ENCODE measurements around the gene IDH1.

IDH1 gene

GRCh38 chr2:208254871-208255556 lies at the start of gene IDH1:
IDH1 (minus strand) TSS chr2:208255071; CDS start chr2:208251551, 3,520 bp downstream.
- H3K4me3 ChIP-seq (ENCODE audit: low read length), result peak within 1 kb of the TSS; percentile 80
- TF ChIP-seq CTCF (conservative IDR thresholded peaks at IDR 0.05; ENCODE audit: low read depth, low read length), result peak; percentile 58
- DNase-seq (ENCODE audit: low read depth), result peak; percentile 75

GRCh38 chr2:208304157-208304556 lies 49.3 kb upstream of the IDH1 start:
- no peak for DNase-seq (ENCODE audit: low read depth)
- no peak overlapping the region for H3K4me3 ChIP-seq (ENCODE audit: low read length)
- no peak for TF ChIP-seq CTCF (conservative IDR thresholded peaks at IDR 0.05; ENCODE audit: low read depth, low read length)

- no peak for TF ChIP-seq CTCF (conservative IDR thresholded peaks at IDR 0.05; ENCODE audit: low read depth, low read length)
- no peak for DNase-seq (ENCODE audit: low read depth)
- no peak overlapping the region for H3K4me3 ChIP-seq (ENCODE audit: low read length)
Measured at GRCh38 chr2:208300847-208301618, 46.2 kb upstream of the IDH1 start.

- no peak for TF ChIP-seq CTCF (conservative IDR thresholded peaks at IDR 0.05; ENCODE audit: low read depth, low read length)
- no peak for DNase-seq (ENCODE audit: low read depth)
- H3K4me3 ChIP-seq (ENCODE audit: low read length), result no peak overlapping the region
Measured at GRCh38 chr2:208297961-208298360, 43.1 kb upstream of the IDH1 start.

GRCh38 chr2:208296610-208297009 lies 41.7 kb upstream of the IDH1 start:
- H3K4me3 ChIP-seq (ENCODE audit: low read length), result no peak overlapping the region
- TF ChIP-seq CTCF (conservative IDR thresholded peaks at IDR 0.05; ENCODE audit: low read depth, low read length), result no peak
- DNase-seq (ENCODE audit: low read depth), result no peak

GRCh38 chr2:208295834-208296233 lies 41.0 kb upstream of the IDH1 start:
- no peak overlapping the region for H3K4me3 ChIP-seq (ENCODE audit: low read length)
- no peak for DNase-seq (ENCODE audit: low read depth)
- TF ChIP-seq CTCF (conservative IDR thresholded peaks at IDR 0.05; ENCODE audit: low read depth, low read length), result no peak

Measured in retinal pigment epithelial cell (primary cell).